ENCODE measurements around the gene QRICH1. TPM values are rescaled to one million over a fixed set of nuclear protein-coding genes. Genes with fewer than 3 reads are reported as not detected.

Gene QRICH1
- total and polyA plus RNA-seq, 12 donors = 46.2 to 101 (median 78.9) TPM

DNA sequence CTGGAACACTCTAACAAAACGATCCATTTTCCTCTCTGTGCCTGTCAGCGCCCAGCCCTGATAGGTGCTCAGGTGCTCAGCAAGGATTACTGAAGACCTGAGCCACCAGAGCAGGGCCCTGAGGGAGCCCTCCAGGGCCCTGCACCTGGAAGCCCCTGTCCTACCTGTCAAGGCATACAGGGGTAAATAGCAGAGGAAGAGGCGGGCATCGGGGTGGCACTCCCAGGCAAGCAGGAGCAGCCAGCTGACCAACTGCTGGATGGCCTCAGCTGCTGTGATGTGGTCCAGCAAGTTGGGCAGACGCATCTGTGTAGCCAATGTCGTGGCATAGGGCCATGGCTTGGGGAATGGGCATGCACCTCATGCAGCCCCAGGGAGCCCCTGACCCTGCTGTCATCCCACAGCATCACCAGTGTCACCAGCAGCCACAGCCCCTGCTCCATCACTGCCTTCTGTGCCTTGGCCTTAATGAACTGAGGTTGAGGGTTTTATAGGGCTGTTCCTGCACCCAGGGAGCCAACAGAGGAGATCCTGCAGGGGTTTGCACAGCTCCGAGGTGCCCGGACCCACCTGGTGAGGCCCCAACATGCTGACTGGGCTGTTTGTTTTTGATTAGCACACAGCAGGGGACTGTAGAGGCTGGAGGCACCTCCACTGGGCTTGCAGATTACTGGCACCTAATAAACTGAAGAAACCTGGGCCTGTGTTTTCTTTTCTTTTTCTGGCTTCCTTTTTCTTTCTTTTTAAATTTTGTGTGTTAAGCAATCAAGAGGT is 94.6 kb downstream of the QRICH1 start:
- TF ChIP-seq, protein P1, sequence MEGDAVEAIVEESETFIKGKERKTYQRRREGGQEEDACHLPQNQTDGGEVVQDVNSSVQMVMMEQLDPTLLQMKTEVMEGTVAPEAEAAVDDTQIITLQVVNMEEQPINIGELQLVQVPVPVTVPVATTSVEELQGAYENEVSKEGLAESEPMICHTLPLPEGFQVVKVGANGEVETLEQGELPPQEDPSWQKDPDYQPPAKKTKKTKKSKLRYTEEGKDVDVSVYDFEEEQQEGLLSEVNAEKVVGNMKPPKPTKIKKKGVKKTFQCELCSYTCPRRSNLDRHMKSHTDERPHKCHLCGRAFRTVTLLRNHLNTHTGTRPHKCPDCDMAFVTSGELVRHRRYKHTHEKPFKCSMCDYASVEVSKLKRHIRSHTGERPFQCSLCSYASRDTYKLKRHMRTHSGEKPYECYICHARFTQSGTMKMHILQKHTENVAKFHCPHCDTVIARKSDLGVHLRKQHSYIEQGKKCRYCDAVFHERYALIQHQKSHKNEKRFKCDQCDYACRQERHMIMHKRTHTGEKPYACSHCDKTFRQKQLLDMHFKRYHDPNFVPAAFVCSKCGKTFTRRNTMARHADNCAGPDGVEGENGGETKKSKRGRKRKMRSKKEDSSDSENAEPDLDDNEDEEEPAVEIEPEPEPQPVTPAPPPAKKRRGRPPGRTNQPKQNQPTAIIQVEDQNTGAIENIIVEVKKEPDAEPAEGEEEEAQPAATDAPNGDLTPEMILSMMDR (IDR thresholded peaks at IDR 0.05) = no peak
- TF ChIP-seq POLR2A (IDR thresholded peaks at IDR 0.05) = no peak
- no peak for DNase-seq
- no peaks in the 10 kb centered on the region for H3K27me3 ChIP-seq
- peak overlapping the region in 1 of 5 donors; percentile 52 for H3K27ac ChIP-seq
- H3K4me3 ChIP-seq = no peak overlapping the region
- WGBS, 4 donors = 73 to 90% (median 88%) methylated on average over 4 to 8 of the region's 8 CpGs
- no peaks in the 10 kb centered on the region for H3K9me3 ChIP-seq (replicated peaks in 1 of 3)
- no peaks in the 10 kb centered on the region for H3K4me1 ChIP-seq (replicated peaks in 1 of 2)
- intact Hi-C loops (cut with DNase I) = no loop called here
- peaks cover 0 to 11% of the 10 kb centered on the region in 2 donors for H3K36me3 ChIP-seq (replicated peaks in 1 of 2)

DNA sequence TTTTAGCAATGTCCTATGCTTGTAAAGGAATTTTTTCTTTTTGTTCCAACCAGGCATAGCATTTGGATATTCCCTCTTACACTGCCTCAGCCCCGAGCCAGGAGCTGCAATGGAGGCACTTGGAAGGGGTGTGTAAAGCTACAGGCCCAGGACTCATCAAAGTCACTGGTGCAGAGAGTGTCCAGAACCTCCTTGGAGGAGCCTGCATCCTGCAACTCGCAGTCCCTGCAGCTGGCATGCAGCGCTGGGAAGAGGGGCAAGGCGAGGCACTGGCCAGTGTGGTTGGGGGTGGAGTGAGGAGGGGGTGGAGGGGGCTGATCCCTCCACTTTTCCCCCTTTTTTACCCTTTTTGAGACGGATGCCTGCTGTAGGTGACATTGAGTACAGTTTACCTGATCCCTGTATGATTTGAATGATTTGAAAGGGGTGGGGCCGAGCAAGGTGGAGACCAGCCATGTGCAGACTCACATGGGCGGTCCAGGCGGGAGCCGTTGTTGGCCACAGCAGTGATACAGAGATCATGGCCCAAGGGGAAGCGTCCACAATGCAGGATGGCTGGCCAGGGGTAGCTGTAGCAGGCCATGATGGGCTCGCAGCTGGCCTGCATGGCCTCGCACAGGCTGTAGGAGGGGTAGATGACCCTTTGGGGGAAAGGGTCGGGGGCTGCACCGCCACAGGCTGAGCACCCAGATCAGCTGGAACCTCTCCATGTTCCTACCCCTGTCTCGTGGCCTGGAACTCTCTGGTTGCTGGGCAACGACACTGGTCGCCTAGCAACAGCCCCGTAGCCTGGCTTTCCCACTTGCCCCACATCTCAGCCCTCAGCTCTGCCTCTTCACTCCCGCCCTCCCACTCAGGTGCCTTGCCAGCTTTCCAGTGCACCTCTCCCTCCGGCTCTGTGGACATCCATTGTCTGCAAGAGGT is 95.9 kb downstream of the QRICH1 start:
- intact Hi-C loops (cut with DNase I) = no loop called here
- peak in 2 of 7 donors; percentile 38 to 91 for DNase-seq
- no peaks in the 10 kb centered on the region for H3K9me3 ChIP-seq (replicated peaks in 1 of 3)
- H3K36me3 ChIP-seq (replicated peaks in 1 of 2) = peaks cover 0 to 11% of the 10 kb centered on the region in 2 donors
- TF ChIP-seq POLR2A (IDR thresholded peaks at IDR 0.05) = no peak
- TF ChIP-seq, protein P1 (IDR thresholded peaks at IDR 0.05) = no peak
- no peak overlapping the region for H3K4me3 ChIP-seq
- peak overlapping the region in 1 of 5 donors; percentile 52 for H3K27ac ChIP-seq
- no peaks in the 10 kb centered on the region for H3K4me1 ChIP-seq (replicated peaks in 1 of 2)
- 79 to 86% (median 84%) methylated on average over 17 to 20 of the region's 20 CpGs for WGBS, 4 donors
- H3K27me3 ChIP-seq = no peaks in the 10 kb centered on the region

DNA sequence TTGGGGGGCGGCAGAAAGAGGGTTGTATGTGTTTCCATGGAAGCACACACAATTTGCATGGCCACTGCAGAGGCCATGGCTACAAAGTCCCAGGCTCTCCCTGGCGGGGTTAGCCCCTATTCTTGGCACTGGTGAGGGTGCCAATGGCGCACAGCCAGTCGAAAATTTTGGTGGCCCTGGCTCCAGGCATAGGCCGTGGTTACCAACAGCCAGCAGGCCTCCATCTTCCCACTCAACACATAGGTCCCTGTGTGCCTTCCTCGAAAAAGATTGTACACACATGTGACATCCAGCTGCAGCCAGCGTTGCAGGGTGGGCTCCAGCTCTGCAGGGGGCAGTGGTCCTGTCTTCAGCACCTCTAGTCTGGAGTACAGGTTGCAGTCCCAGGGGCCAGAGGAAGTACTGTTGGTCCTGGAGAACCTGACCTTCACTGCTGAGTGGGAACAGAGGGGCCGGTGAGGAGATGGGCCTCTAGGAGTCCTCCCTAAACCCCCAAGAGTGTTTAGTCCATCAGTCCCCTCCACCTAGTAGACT is 96.7 kb downstream of the QRICH1 start:
- H3K4me1 ChIP-seq (replicated peaks in 1 of 2) = no peaks in the 10 kb centered on the region
- TF ChIP-seq, protein P1 (IDR thresholded peaks at IDR 0.05) = no peak
- no peak for TF ChIP-seq POLR2A (IDR thresholded peaks at IDR 0.05)
- no peak overlapping the region for H3K4me3 ChIP-seq
- H3K27me3 ChIP-seq = no peaks in the 10 kb centered on the region
- no peaks in the 10 kb centered on the region for H3K9me3 ChIP-seq (replicated peaks in 1 of 3)
- WGBS, 4 donors = 66 to 89% (median 88%) methylated on average over 3 to 8 of the region's 8 CpGs
- peaks cover 0 to 11% of the 10 kb centered on the region in 2 donors for H3K36me3 ChIP-seq (replicated peaks in 1 of 2)
- intact Hi-C loops (cut with DNase I) = no loop called here
- no peak for DNase-seq
- H3K27ac ChIP-seq = peak overlapping the region in 1 of 5 donors; percentile 17

DNA sequence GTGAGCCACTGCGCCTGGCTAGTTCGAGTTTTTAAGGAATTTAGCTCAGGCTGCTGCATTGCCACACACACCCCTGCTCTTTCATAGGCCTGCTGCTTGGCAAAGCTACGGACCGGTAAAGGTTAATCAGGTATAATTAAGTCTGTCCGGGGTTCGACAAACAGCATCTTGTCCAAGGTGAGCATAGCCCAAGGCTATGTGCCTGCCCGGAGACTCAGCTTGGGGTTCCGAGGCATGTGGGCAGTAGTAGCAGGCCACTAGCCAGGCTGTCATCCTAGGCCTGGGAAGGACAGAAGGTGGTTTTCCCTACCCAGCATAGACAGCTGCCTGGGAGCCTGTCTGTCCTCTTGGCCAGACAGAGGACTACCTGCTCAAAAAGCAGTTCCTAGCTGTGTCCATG is 97.2 kb downstream of the QRICH1 start:
- no peaks in the 10 kb centered on the region for H3K9me3 ChIP-seq (replicated peaks in 1 of 3)
- intact Hi-C loops (cut with DNase I) = no loop called here
- DNase-seq = no peak
- peak overlapping the region in 1 of 5 donors; percentile 17 for H3K27ac ChIP-seq
- peaks cover 0 to 11% of the 10 kb centered on the region in 2 donors for H3K36me3 ChIP-seq (replicated peaks in 1 of 2)
- H3K4me1 ChIP-seq (replicated peaks in 1 of 2) = peaks cover 0 to 5% of the 10 kb centered on the region in 2 donors
- no peaks in the 10 kb centered on the region for H3K27me3 ChIP-seq
- TF ChIP-seq, protein P1 (IDR thresholded peaks at IDR 0.05) = no peak
- TF ChIP-seq POLR2A (IDR thresholded peaks at IDR 0.05) = no peak
- no peak overlapping the region for H3K4me3 ChIP-seq
- WGBS, 4 donors = 84 to 95% (median 89%) methylated on average over 7 to 8 of the region's 8 CpGs
